Neural progenitor cell (in vitro differentiated cells): ENCODE data around the gene EFS. TPM values are rescaled to one million over a fixed set of nuclear protein-coding genes. Genes with fewer than 3 reads are reported as not detected.
"Not testable (repeated sequence)": the region's sequence is repeated elsewhere in the genome, so short reads cannot be mapped to it uniquely, and the experiment has no call there.

ENCODE experiments used
- DNase-seq: peaks from one replicate; pipeline ENCODE4 v3.0.0-alpha.2; 2016; ENCODE audit warnings: low spot score
- H2AFZ ChIP-seq: fragments of 200-600 bp; sonication (generic); replicated peaks from 2 replicates; pipeline ENCODE4 v1.6.1; 2016; ENCODE audit warnings: antibody characterized with exemption
- H3F3A ChIP-seq: fragments of 200-600 bp; sonication (generic); 2 replicates; pipeline ENCODE4 v1.6.1; 2016; ENCODE audit warnings: antibody characterized with exemption, low read depth
- H3K27ac ChIP-seq: fragments of 200-600 bp; sonication (generic); 2 replicates; pipeline ENCODE4 v1.5.1; 2016; ENCODE audit warnings: mild to moderate bottlenecking
- H3K27me3 ChIP-seq: fragments of 200-600 bp; sonication (generic); 2 replicates; pipeline ENCODE4 v1.6.1; 2016; ENCODE audit warnings: mild to moderate bottlenecking, moderate library complexity
- H3K36me3 ChIP-seq: fragments of 200-600 bp; sonication (generic); 2 replicates; pipeline ENCODE4 v1.5.1; 2016
- H3K4me1 ChIP-seq: fragments of 200-600 bp; sonication (generic); 2 replicates; pipeline ENCODE4 v1.6.1; 2016; ENCODE audit warnings: mixed run types
- H3K4me2 ChIP-seq: fragments of 200-600 bp; sonication (generic); 2 replicates; pipeline ENCODE4 v1.6.1; 2016
- H3K4me3 ChIP-seq: fragments of 200-600 bp; sonication (generic); 2 replicates; pipeline ENCODE4 v1.5.1; 2016
- H3K79me2 ChIP-seq: fragments of 200-600 bp; sonication (generic); 2 replicates; pipeline ENCODE4 v1.6.1; 2016; ENCODE audit warnings: low read depth
- H3K9ac ChIP-seq: fragments of 200-600 bp; sonication (generic); 2 replicates; pipeline ENCODE4 v1.6.1; 2016
- H3K9me3 ChIP-seq: fragments of 200-600 bp; sonication (generic); 2 replicates; pipeline ENCODE4 v1.5.1; 2016; ENCODE audit warnings: low read depth
- H4K20me1 ChIP-seq: fragments of 200-600 bp; sonication (generic); 2 replicates; pipeline ENCODE4 v1.6.1; 2016; ENCODE audit warnings: low read depth
- H3K27ac Mint-ChIP-seq: 3 replicates; pipeline ENCODE4 v1.8.0; 2021; ENCODE audit warnings: mixed read lengths
- H3K27me3 Mint-ChIP-seq: 2 replicates; pipeline ENCODE4 v1.8.0; 2022; ENCODE audit warnings: low read depth, mild to moderate bottlenecking, inconsistent platforms, moderate library complexity, mixed read lengths; ENCODE audit not compliant: insufficient read depth
- H3K36me3 Mint-ChIP-seq: 3 replicates; pipeline ENCODE4 v1.8.0; 2021; ENCODE audit warnings: mixed read lengths
- H3K4me1 Mint-ChIP-seq: 3 replicates; pipeline ENCODE4 v1.8.0; 2021; ENCODE audit warnings: mixed read lengths
- H3K4me3 Mint-ChIP-seq: 3 replicates; pipeline ENCODE4 v1.8.0; 2021; ENCODE audit warnings: mild to moderate bottlenecking, moderate library complexity, mixed read lengths
- H3K9me3 Mint-ChIP-seq: 3 replicates; pipeline ENCODE4 v1.8.0; 2020; ENCODE audit warnings: mixed read lengths
- EZH2 ChIP-seq: fragments of 200-600 bp; sonication (generic); IDR thresholded peaks from 2 replicates; pipeline ENCODE4 v1.6.1; 2017; ENCODE audit warnings: antibody characterized with exemption, mild to moderate bottlenecking, moderate library complexity
- EZH2phosphoT487 ChIP-seq: fragments of 200-600 bp; sonication (generic); IDR thresholded peaks from 2 replicates; pipeline ENCODE4 v1.6.1; 2017; ENCODE audit warnings: antibody characterized with exemption
- total RNA-seq: library from RNA; depleted of rRNA; stranded (reverse); fragments of >200 nt; gene quantifications from 2 replicates; pipeline ENCODE4 v1.2.3, GENCODE V29; 2015; ENCODE audit warnings: low replicate concordance
- TF ChIP-seq, protein P1 (sequence below): fragments of 200-600 bp; sonication (generic); IDR thresholded peaks from 2 replicates; pipeline ENCODE4 v1.5.1; 2017; ENCODE audit warnings: antibody characterized with exemption, mild to moderate bottlenecking

The EFS gene
- total RNA-seq, 1 donor from 2014 or later: 21.7 TPM

- no peak overlapping the region for H3K9ac ChIP-seq
- no peak overlapping the region for H3K4me3 ChIP-seq
- H3K36me3 ChIP-seq: no peaks in the 10 kb centered on the region
- DNase-seq: no peak
- Mint-ChIP-seq H3K4me3 (no peak overlapping the region), H3K27ac (no peak overlapping the region), H3K36me3 (no peaks in the 10 kb centered on the region), H3K27me3 (peaks cover 14% of the 10 kb centered on the region), H3K9me3 (peaks cover 6% of the 10 kb centered on the region), H3K4me1 (peaks cover 8% of the 10 kb centered on the region)
- H3K79me2 ChIP-seq: no peaks in the 10 kb centered on the region
- H3K27me3 ChIP-seq: peaks cover 6% of the 10 kb centered on the region
- no peaks in the 10 kb centered on the region for H3K4me1 ChIP-seq
- no peak overlapping the region for H3K4me2 ChIP-seq
- H3K27ac ChIP-seq: no peak overlapping the region
- no peaks in the 10 kb centered on the region for H4K20me1 ChIP-seq
- no peak overlapping the region for H2AFZ ChIP-seq
- H3K9me3 ChIP-seq: no peaks in the 10 kb centered on the region
- no peaks in the 10 kb centered on the region for H3F3A ChIP-seq
- no peak for TF ChIP-seq EZH2
- TF ChIP-seq, protein P1, sequence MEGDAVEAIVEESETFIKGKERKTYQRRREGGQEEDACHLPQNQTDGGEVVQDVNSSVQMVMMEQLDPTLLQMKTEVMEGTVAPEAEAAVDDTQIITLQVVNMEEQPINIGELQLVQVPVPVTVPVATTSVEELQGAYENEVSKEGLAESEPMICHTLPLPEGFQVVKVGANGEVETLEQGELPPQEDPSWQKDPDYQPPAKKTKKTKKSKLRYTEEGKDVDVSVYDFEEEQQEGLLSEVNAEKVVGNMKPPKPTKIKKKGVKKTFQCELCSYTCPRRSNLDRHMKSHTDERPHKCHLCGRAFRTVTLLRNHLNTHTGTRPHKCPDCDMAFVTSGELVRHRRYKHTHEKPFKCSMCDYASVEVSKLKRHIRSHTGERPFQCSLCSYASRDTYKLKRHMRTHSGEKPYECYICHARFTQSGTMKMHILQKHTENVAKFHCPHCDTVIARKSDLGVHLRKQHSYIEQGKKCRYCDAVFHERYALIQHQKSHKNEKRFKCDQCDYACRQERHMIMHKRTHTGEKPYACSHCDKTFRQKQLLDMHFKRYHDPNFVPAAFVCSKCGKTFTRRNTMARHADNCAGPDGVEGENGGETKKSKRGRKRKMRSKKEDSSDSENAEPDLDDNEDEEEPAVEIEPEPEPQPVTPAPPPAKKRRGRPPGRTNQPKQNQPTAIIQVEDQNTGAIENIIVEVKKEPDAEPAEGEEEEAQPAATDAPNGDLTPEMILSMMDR: no peak
- TF ChIP-seq EZH2phosphoT487: no peak
Observed at GRCh38 chr14:23401291-23401690, 36.3 kb upstream of the EFS start.

DNA sequence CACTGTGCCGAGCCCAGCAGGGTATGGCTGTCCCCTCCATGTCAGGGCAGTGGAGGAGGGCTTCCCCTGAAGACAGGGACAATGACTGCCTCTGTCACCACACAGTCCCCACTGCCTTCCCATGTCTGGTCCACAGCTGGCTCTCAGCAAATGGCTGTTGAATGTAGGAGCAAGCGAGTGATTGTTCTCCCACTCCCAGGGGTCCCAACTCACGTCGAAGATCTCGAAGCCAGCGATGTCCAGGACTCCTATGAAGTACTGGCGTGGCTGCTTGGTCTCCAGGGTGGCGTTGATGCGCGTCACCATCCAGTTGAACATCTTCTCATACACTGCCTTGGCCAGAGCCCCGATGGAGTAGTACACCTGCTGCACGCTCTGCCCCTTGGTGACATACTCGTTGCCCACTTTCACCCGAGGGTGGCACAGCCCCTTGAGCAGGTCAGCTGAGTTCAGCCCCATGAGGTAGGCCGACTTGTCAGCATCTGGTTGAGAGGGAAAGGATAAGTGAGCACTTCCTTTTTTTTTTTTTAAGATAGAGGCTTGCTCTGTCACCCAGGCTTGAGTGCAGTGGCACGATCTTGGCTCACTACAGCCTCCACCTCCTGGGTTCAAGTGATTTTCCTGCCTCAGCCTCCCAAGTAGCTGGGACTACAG, 35.7 kb upstream of the EFS start:
- not testable (repeated sequence) for DNase-seq

DNA sequence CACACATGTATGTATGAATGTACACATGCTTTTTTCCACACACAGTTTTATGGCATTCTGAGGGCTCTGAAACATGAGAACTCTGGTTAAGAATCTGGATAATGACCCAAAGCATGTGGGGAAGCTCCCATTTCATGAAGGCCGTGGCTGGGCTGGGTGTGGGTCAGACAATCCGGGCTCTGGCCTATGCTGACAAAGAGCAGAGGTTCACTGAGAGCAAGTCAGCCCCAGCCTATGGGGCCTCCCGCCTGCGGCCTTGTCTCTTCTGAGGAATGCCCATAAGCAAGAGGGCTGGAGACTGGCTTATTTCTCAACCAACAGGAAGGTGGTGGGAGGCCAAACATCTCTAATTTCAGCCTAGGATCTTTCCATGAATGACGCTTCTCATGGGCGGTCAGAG, 34.6 kb upstream of the EFS start:
- Histone ChIP-seq H2AFZ (no peak overlapping the region), H3K4me1 (no peaks in the 10 kb centered on the region), H3K36me3 (no peaks in the 10 kb centered on the region), H3K4me2 (no peak overlapping the region), H3K79me2 (no peaks in the 10 kb centered on the region), H3K9ac (no peak overlapping the region), H3K4me3 (no peak overlapping the region), H3K27ac (no peak overlapping the region), H3K9me3 (no peaks in the 10 kb centered on the region), H4K20me1 (no peaks in the 10 kb centered on the region), H3K27me3 (peaks cover 6% of the 10 kb centered on the region), H3F3A (no peaks in the 10 kb centered on the region)
- peaks cover 6% of the 10 kb centered on the region for H3K9me3 Mint-ChIP-seq
- H3K4me1 Mint-ChIP-seq: peaks cover 5% of the 10 kb centered on the region
- peak overlapping the region; percentile 37 for H3K27ac Mint-ChIP-seq
- DNase-seq: no peak
- no peak overlapping the region for H3K4me3 Mint-ChIP-seq
- peaks cover 16% of the 10 kb centered on the region for H3K27me3 Mint-ChIP-seq
- TF ChIP-seq EZH2: no peak
- TF ChIP-seq, protein P1: no peak
- TF ChIP-seq EZH2phosphoT487: no peak
- no peaks in the 10 kb centered on the region for H3K36me3 Mint-ChIP-seq

More for the DNA sequence above, 35.7 kb upstream of the EFS start:
- not testable (repeated sequence) for H3K27ac Mint-ChIP-seq, H3F3A ChIP-seq, H3K4me1 ChIP-seq, H3K4me3 Mint-ChIP-seq, H3K9me3 ChIP-seq, H3K4me3 ChIP-seq, H4K20me1 ChIP-seq, H3K9me3 Mint-ChIP-seq, H3K9ac ChIP-seq, H3K36me3 ChIP-seq, H2AFZ ChIP-seq, H3K4me2 ChIP-seq, H3K79me2 ChIP-seq, H3K27me3 ChIP-seq, H3K27ac ChIP-seq, H3K4me1 Mint-ChIP-seq, H3K36me3 Mint-ChIP-seq
- peaks cover 18% of the 10 kb centered on the region for H3K27me3 Mint-ChIP-seq

DNA sequence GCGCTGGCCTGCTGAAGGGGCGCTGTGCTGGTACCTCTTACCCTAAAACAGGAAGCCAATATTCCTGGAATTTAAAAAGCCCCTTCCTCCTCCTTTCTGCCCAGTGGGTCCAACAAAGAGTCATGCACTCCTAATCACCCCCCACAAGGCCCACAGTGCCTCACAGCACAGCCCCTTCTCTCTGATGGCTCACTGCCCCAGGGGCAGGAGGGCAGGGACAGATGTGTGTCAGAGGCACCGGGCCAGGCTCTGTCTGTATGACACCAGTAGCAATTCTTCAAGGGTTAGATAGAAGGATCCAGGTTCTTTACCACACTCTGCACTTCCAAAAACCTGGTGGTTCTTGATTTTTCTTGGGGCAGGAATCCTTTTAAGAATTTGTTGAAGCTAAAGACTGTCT, 34.2 kb upstream of the EFS start:
- Histone ChIP-seq H3K27ac (no peak overlapping the region), H3K9me3 (no peaks in the 10 kb centered on the region), H3K27me3 (peaks cover 6% of the 10 kb centered on the region), H3K79me2 (no peaks in the 10 kb centered on the region), H2AFZ (no peak overlapping the region), H3K4me1 (no peaks in the 10 kb centered on the region), H3K4me2 (no peak overlapping the region), H3K4me3 (no peak overlapping the region), H3K9ac (no peak overlapping the region), H3K36me3 (no peaks in the 10 kb centered on the region), H3F3A (no peaks in the 10 kb centered on the region), H4K20me1 (no peaks in the 10 kb centered on the region)
- DNase-seq: no peak
- peak overlapping the region; percentile 37 for H3K27ac Mint-ChIP-seq
- H3K4me3 Mint-ChIP-seq: no peak overlapping the region
- H3K4me1 Mint-ChIP-seq: peaks cover 5% of the 10 kb centered on the region
- TF ChIP-seq, protein P1: no peak
- TF ChIP-seq EZH2phosphoT487 (no peak), EZH2 (no peak)
- H3K9me3 Mint-ChIP-seq: peaks cover 6% of the 10 kb centered on the region
- no peaks in the 10 kb centered on the region for H3K36me3 Mint-ChIP-seq
- H3K27me3 Mint-ChIP-seq: peaks cover 18% of the 10 kb centered on the region
